Activated T-cell treated with anti-CD3 and anti-CD28 coated beads for 24 hours (primary cell): ENCODE data around the gene TFPT.

Source experiments
- DNase-seq: peaks from one replicate; pipeline ENCODE4 v3.0.0-alpha.2; 2020; ENCODE audit warnings: low read depth

The TFPT gene

GRCh38 chr19:54149021-54149812 lies 33.8 kb upstream of the TFPT start:
- DNase-seq, result no peak

- no peak for DNase-seq
Observed at GRCh38 chr19:54148158-54148557, 32.7 kb upstream of the TFPT start.

- no peak for DNase-seq
Observed at GRCh38 chr19:54147676-54148075, 32.2 kb upstream of the TFPT start.

- DNase-seq, result no peak
Observed at GRCh38 chr19:54145541-54146158, 30.2 kb upstream of the TFPT start.

GRCh38 chr19:54142166-54142780 lies 26.8 kb upstream of the TFPT start:
- no peak for DNase-seq

- no peak for DNase-seq
Observed at GRCh38 chr19:54141356-54141755, 25.9 kb upstream of the TFPT start.

GRCh38 chr19:54138489-54139256 lies 23.2 kb upstream of the TFPT start:
- no peak for DNase-seq

GRCh38 chr19:54137699-54138488 lies 22.4 kb upstream of the TFPT start, which contains the start of gene CNOT3:
CNOT3 (plus strand) TSS chr19:54137762; CDS start chr19:54142979, 5,217 bp downstream.
- no peak for DNase-seq

GRCh38 chr19:54136864-54137698 lies 21.6 kb upstream of the TFPT start:
- peak; percentile 98 for DNase-seq

GRCh38 chr19:54136086-54136863 lies 20.8 kb upstream of the TFPT start:
- no peak for DNase-seq

- DNase-seq, result no peak
Observed at GRCh38 chr19:54133957-54134590, 18.6 kb upstream of the TFPT start.

GRCh38 chr19:54133312-54133956 lies 18.0 kb upstream of the TFPT start:
- DNase-seq, result no peak

GRCh38 chr19:54129617-54129996 lies 14.2 kb upstream of the TFPT start:
- DNase-seq, result no peak

- DNase-seq, result no peak
Observed at GRCh38 chr19:54128796-54129616, 13.5 kb upstream of the TFPT start.

- no peak for DNase-seq
Observed at GRCh38 chr19:54128441-54128725, 12.9 kb upstream of the TFPT start.

GRCh38 chr19:54127688-54128440 lies 12.4 kb upstream of the TFPT start:
- DNase-seq, result no peak

- DNase-seq, result no peak
Observed at GRCh38 chr19:54125713-54126112, 10.3 kb upstream of the TFPT start.
